Measurements from ENCODE around the gene FAM228A.

- TF ChIP-seq CTCF (IDR thresholded peaks at IDR 0.05) (no peak), ZFX (IDR thresholded peaks at IDR 0.05; ENCODE audit: borderline replicate concordance) (no peak)
Measured at GRCh38 chr2:24183366-24184069, 8.7 kb downstream of the FAM228A start.

All from 22Rv1 (cell line).